Neural progenitor cell (in vitro differentiated cells): ENCODE measurements around the gene RARG. TPM values are rescaled to one million over a fixed set of nuclear protein-coding genes. Genes with fewer than 3 reads are reported as not detected.

ENCODE experiments used
- DNase-seq: peaks from one replicate; pipeline ENCODE4 v3.0.0-alpha.2; 2016; ENCODE audit warnings: low spot score
- H2AFZ ChIP-seq: fragments of 200-600 bp; sonication (generic); replicated peaks from 2 replicates; pipeline ENCODE4 v1.6.1; 2016; ENCODE audit warnings: antibody characterized with exemption
- H3F3A ChIP-seq: fragments of 200-600 bp; sonication (generic); 2 replicates; pipeline ENCODE4 v1.6.1; 2016; ENCODE audit warnings: antibody characterized with exemption, low read depth
- H3K27ac ChIP-seq: fragments of 200-600 bp; sonication (generic); 2 replicates; pipeline ENCODE4 v1.5.1; 2016; ENCODE audit warnings: mild to moderate bottlenecking
- H3K27me3 ChIP-seq: fragments of 200-600 bp; sonication (generic); 2 replicates; pipeline ENCODE4 v1.6.1; 2016; ENCODE audit warnings: mild to moderate bottlenecking, moderate library complexity
- H3K36me3 ChIP-seq: fragments of 200-600 bp; sonication (generic); 2 replicates; pipeline ENCODE4 v1.5.1; 2016
- H3K4me1 ChIP-seq: fragments of 200-600 bp; sonication (generic); 2 replicates; pipeline ENCODE4 v1.6.1; 2016; ENCODE audit warnings: mixed run types
- H3K4me2 ChIP-seq: fragments of 200-600 bp; sonication (generic); 2 replicates; pipeline ENCODE4 v1.6.1; 2016
- H3K4me3 ChIP-seq: fragments of 200-600 bp; sonication (generic); 2 replicates; pipeline ENCODE4 v1.5.1; 2016
- H3K79me2 ChIP-seq: fragments of 200-600 bp; sonication (generic); 2 replicates; pipeline ENCODE4 v1.6.1; 2016; ENCODE audit warnings: low read depth
- H3K9ac ChIP-seq: fragments of 200-600 bp; sonication (generic); 2 replicates; pipeline ENCODE4 v1.6.1; 2016
- H3K9me3 ChIP-seq: fragments of 200-600 bp; sonication (generic); 2 replicates; pipeline ENCODE4 v1.5.1; 2016; ENCODE audit warnings: low read depth
- H4K20me1 ChIP-seq: fragments of 200-600 bp; sonication (generic); 2 replicates; pipeline ENCODE4 v1.6.1; 2016; ENCODE audit warnings: low read depth
- H3K27ac Mint-ChIP-seq: 3 replicates; pipeline ENCODE4 v1.8.0; 2021; ENCODE audit warnings: mixed read lengths
- H3K27me3 Mint-ChIP-seq: 2 replicates; pipeline ENCODE4 v1.8.0; 2022; ENCODE audit warnings: low read depth, mild to moderate bottlenecking, inconsistent platforms, moderate library complexity, mixed read lengths; ENCODE audit not compliant: insufficient read depth
- H3K36me3 Mint-ChIP-seq: 3 replicates; pipeline ENCODE4 v1.8.0; 2021; ENCODE audit warnings: mixed read lengths
- H3K4me1 Mint-ChIP-seq: 3 replicates; pipeline ENCODE4 v1.8.0; 2021; ENCODE audit warnings: mixed read lengths
- H3K4me3 Mint-ChIP-seq: 3 replicates; pipeline ENCODE4 v1.8.0; 2021; ENCODE audit warnings: mild to moderate bottlenecking, moderate library complexity, mixed read lengths
- H3K9me3 Mint-ChIP-seq: 3 replicates; pipeline ENCODE4 v1.8.0; 2020; ENCODE audit warnings: mixed read lengths
- EZH2 ChIP-seq: fragments of 200-600 bp; sonication (generic); IDR thresholded peaks from 2 replicates; pipeline ENCODE4 v1.6.1; 2017; ENCODE audit warnings: antibody characterized with exemption, mild to moderate bottlenecking, moderate library complexity
- EZH2phosphoT487 ChIP-seq: fragments of 200-600 bp; sonication (generic); IDR thresholded peaks from 2 replicates; pipeline ENCODE4 v1.6.1; 2017; ENCODE audit warnings: antibody characterized with exemption
- total RNA-seq: library from RNA; depleted of rRNA; stranded (reverse); fragments of >200 nt; gene quantifications from 2 replicates; pipeline ENCODE4 v1.2.3, GENCODE V29; 2015; ENCODE audit warnings: low replicate concordance
- TF ChIP-seq, protein P1 (sequence below): fragments of 200-600 bp; sonication (generic); IDR thresholded peaks from 2 replicates; pipeline ENCODE4 v1.5.1; 2017; ENCODE audit warnings: antibody characterized with exemption, mild to moderate bottlenecking

The RARG gene
- total RNA-seq, 1 donor from 2014 or later: 17.0 TPM

DNA sequence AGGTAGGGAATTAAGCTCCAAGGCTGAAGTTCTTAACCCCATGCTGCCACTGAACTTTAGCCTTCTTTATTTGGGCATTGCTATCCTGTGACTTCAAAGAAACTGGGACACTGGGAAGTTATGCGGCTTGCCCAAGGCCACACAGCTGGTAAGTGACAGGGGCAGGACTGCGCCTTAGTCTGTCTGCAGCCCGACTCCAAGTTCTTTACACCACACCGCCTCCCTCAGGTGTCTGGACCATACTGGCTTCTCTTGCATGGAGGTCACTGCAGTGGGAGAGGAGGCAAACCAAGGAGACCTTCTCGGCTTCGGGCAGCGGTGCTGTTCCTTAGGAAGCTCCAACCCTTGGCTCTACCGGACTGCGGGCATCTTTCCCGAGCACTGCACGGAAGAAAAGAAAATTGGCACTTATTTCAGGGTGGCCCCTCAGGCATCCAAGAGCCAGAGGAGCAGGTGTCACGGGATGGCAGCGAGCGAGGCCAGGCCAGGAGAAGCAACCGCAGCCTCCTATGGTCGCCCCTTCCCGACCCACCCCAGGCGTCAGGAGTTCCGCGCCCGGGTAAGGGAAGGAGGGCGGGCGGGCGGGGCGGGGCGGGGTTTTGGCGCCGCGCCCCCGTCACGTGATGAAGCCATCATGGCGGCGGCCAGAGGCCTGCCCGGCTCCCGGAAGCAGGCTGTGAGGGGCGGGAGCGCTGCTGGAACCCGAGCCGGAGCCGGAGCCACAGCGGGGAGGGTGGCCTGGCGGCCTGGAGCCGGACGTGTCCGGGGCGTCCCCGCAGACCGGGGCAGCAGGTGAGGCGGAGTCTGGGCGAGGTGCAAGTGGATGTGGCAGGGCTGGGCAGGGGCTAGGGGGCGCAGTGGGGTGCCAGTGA is 19.7 kb upstream of the RARG start:
- H3K27ac ChIP-seq: no peak overlapping the region
- peak overlapping the region; percentile 87 for H3K4me3 ChIP-seq
- peak overlapping the region; percentile 89 for H3K4me2 ChIP-seq
- H3K36me3 Mint-ChIP-seq: no peaks in the 10 kb centered on the region
- TF ChIP-seq EZH2 (no peak), EZH2phosphoT487 (peak; percentile 25)
- TF ChIP-seq, protein P1, sequence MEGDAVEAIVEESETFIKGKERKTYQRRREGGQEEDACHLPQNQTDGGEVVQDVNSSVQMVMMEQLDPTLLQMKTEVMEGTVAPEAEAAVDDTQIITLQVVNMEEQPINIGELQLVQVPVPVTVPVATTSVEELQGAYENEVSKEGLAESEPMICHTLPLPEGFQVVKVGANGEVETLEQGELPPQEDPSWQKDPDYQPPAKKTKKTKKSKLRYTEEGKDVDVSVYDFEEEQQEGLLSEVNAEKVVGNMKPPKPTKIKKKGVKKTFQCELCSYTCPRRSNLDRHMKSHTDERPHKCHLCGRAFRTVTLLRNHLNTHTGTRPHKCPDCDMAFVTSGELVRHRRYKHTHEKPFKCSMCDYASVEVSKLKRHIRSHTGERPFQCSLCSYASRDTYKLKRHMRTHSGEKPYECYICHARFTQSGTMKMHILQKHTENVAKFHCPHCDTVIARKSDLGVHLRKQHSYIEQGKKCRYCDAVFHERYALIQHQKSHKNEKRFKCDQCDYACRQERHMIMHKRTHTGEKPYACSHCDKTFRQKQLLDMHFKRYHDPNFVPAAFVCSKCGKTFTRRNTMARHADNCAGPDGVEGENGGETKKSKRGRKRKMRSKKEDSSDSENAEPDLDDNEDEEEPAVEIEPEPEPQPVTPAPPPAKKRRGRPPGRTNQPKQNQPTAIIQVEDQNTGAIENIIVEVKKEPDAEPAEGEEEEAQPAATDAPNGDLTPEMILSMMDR: peak; percentile 31
- H3K27me3 Mint-ChIP-seq: peaks cover 3% of the 10 kb centered on the region
- peak overlapping the region; percentile 94 for H2AFZ ChIP-seq
- peaks cover 23% of the 10 kb centered on the region for H3K4me1 Mint-ChIP-seq
- H3K36me3 ChIP-seq: no peaks in the 10 kb centered on the region
- peaks cover 19% of the 10 kb centered on the region for H3F3A ChIP-seq
- H3K9me3 Mint-ChIP-seq: no peaks in the 10 kb centered on the region
- no peaks in the 10 kb centered on the region for H3K4me1 ChIP-seq
- no peaks in the 10 kb centered on the region for H3K9me3 ChIP-seq
- DNase-seq: peak; percentile 96
- no peaks in the 10 kb centered on the region for H3K27me3 ChIP-seq
- H3K4me3 Mint-ChIP-seq: peak overlapping the region; percentile 96
- no peaks in the 10 kb centered on the region for H4K20me1 ChIP-seq
- H3K27ac Mint-ChIP-seq: peak overlapping the region; percentile 91
- H3K79me2 ChIP-seq: peaks cover 15% of the 10 kb centered on the region
- peak overlapping the region; percentile 80 for H3K9ac ChIP-seq

DNA sequence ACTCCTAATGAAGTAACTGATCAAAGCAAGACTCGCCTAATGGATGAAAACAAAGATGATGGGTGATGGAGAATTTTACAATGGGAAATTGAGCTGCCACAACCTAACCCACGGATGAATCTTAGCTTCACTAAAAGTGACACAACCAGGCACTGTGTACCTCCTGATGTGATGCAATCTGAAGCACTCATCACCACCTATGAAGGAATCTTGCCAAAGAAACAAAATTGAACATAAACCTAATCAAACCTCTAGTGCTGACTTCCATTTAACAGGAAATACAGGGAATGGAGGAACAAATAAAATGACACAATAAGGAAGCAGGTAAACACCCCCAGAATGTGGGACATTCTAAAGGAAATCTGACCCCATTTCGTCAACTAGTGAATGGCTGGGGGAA is 13.3 kb upstream of the RARG start:
- Mint-ChIP-seq H3K27ac (no peak overlapping the region), H3K36me3 (no peaks in the 10 kb centered on the region), H3K4me3 (no peak overlapping the region), H3K27me3 (peaks cover 11% of the 10 kb centered on the region), H3K4me1 (peaks cover 33% of the 10 kb centered on the region), H3K9me3 (no peaks in the 10 kb centered on the region)
- no peaks in the 10 kb centered on the region for H4K20me1 ChIP-seq
- H3K9ac ChIP-seq: no peak overlapping the region
- H3K27me3 ChIP-seq: no peaks in the 10 kb centered on the region
- H3K27ac ChIP-seq: no peak overlapping the region
- H3F3A ChIP-seq: peaks cover 37% of the 10 kb centered on the region
- H3K36me3 ChIP-seq: no peaks in the 10 kb centered on the region
- no peaks in the 10 kb centered on the region for H3K79me2 ChIP-seq
- DNase-seq: no peak
- TF ChIP-seq EZH2 (no peak), EZH2phosphoT487 (no peak)
- TF ChIP-seq, protein P1: no peak
- H3K4me3 ChIP-seq: no peak overlapping the region
- H3K9me3 ChIP-seq: no peaks in the 10 kb centered on the region
- no peak overlapping the region for H2AFZ ChIP-seq
- no peak overlapping the region for H3K4me2 ChIP-seq
- peaks cover 28% of the 10 kb centered on the region for H3K4me1 ChIP-seq

DNA sequence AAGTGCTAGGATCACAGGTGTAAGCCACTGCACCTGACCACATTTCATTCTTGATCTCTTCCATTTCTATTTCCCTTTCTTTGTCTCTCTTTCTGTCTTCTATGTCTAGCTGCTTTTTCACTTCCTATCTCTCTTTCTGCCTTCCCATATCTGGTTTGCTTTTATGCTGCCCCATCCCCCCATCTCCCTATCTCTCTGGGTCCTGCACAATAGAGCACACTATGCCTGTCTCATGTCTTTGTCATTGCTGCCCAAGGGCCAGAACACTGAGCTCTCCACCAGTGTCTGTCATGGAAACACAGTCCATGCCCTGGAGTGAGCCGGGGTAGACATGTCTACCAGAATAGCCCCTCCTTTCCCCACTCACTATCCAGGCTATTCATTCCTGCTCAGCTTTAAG is 12.3 kb upstream of the RARG start:
- H3K27me3 ChIP-seq: no peaks in the 10 kb centered on the region
- H3K4me2 ChIP-seq: peak overlapping the region; percentile 55
- Mint-ChIP-seq H3K4me1 (peaks cover 33% of the 10 kb centered on the region), H3K9me3 (no peaks in the 10 kb centered on the region), H3K4me3 (no peak overlapping the region), H3K27me3 (peaks cover 11% of the 10 kb centered on the region), H3K36me3 (no peaks in the 10 kb centered on the region), H3K27ac (peak overlapping the region; percentile 15)
- H3K79me2 ChIP-seq: no peaks in the 10 kb centered on the region
- peaks cover 41% of the 10 kb centered on the region for H3F3A ChIP-seq
- no peak overlapping the region for H3K4me3 ChIP-seq
- no peaks in the 10 kb centered on the region for H3K9me3 ChIP-seq
- no peak for DNase-seq
- H2AFZ ChIP-seq: peak overlapping the region; percentile 50
- TF ChIP-seq EZH2phosphoT487 (no peak), EZH2 (no peak)
- TF ChIP-seq, protein P1: no peak
- H3K9ac ChIP-seq: no peak overlapping the region
- no peak overlapping the region for H3K27ac ChIP-seq
- H3K36me3 ChIP-seq: no peaks in the 10 kb centered on the region
- no peaks in the 10 kb centered on the region for H4K20me1 ChIP-seq
- H3K4me1 ChIP-seq: peaks cover 28% of the 10 kb centered on the region
